OCI-LY3 (cell line): ENCODE measurements around the gene AMPD2.

Source experiments
- H2AFZ ChIP-seq: fragments of 200-600, 300-600 bp; shearing (Covaris generic); 2 replicates; pipeline ENCODE4 v1.6.0; 2014; ENCODE audit warnings: antibody characterized with exemption, low read depth, low read length
- H3K27ac ChIP-seq: fragments of 200-600, 300-600 bp; sonication (generic); 2 replicates; pipeline ENCODE4 v1.5.1; 2014; ENCODE audit warnings: mild to moderate bottlenecking, low read length, moderate library complexity, mixed read lengths
- H3K27me3 ChIP-seq: fragments of 200-600, 300-600 bp; sonication (generic); 2 replicates; pipeline ENCODE4 v1.6.1; 2014; ENCODE audit warnings: low read depth, low read length, mixed read lengths
- H3K36me3 ChIP-seq: fragments of 200-600, 300-600 bp; sonication (generic); replicated peaks from 2 replicates; pipeline ENCODE3; 2014; ENCODE audit warnings: low read depth, low read length, mixed read lengths
- H3K4me1 ChIP-seq: fragments of 300-600, 200-600 bp; sonication (generic); 2 replicates; pipeline ENCODE4 v1.6.1; 2014; ENCODE audit warnings: low read length, mixed read lengths
- H3K4me2 ChIP-seq: fragments of 200-600, 300-600 bp; sonication (generic); 2 replicates; pipeline ENCODE4 v1.6.1; 2014; ENCODE audit warnings: low read length, mixed read lengths
- H3K4me3 ChIP-seq: fragments of 300-600, 200-600 bp; sonication (generic); 2 replicates; pipeline ENCODE4 v1.5.1; 2014; ENCODE audit warnings: antibody characterized with exemption, mild to moderate bottlenecking, low read length, moderate library complexity
- H3K79me2 ChIP-seq: fragments of 300-600, 200-600 bp; shearing (Covaris generic); 2 replicates; pipeline ENCODE4 v1.6.1; 2014; ENCODE audit warnings: mild to moderate bottlenecking, low read length, mixed read lengths
- H3K9ac ChIP-seq: fragments of 300-600, 200-600 bp; shearing (Covaris generic); 2 replicates; pipeline ENCODE4 v1.6.0; 2014; ENCODE audit warnings: mild to moderate bottlenecking, low read length, moderate library complexity
- H3K9me3 ChIP-seq: fragments of 200-600, 300-600 bp; shearing (Covaris generic); 2 replicates; pipeline ENCODE4 v1.6.1; 2014; ENCODE audit warnings: low read length, mixed read lengths; ENCODE audit not compliant: insufficient read depth
- H4K20me1 ChIP-seq: fragments of 200-600, 300-600 bp; sonication (generic); 2 replicates; pipeline ENCODE4 v1.6.1; 2016; ENCODE audit warnings: low read length, mixed read lengths; ENCODE audit not compliant: insufficient read depth
- CTCF ChIP-seq: fragments of 200-600, 300-600 bp; sonication (generic); IDR thresholded peaks from 2 replicates; pipeline ENCODE4 v1.5.1; 2014; ENCODE audit warnings: antibody characterized with exemption, low read length, low read depth
- EZH2phosphoT487 ChIP-seq: fragments of 200-600 bp; shearing (Covaris generic); IDR thresholded peaks from 2 replicates; pipeline ENCODE4 v1.6.1; 2018; ENCODE audit warnings: antibody characterized with exemption, mixed run types, low read depth

The AMPD2 gene

GRCh38 chr1:109661391-109661790 is 41.8 kb downstream of the AMPD2 start:
- H3K9ac ChIP-seq, result no peak overlapping the region
- peaks cover 10% of the 10 kb centered on the region for H3K4me1 ChIP-seq
- H3K27ac ChIP-seq, result no peak overlapping the region
- no peak overlapping the region for H3K4me2 ChIP-seq
- no peaks in the 10 kb centered on the region for H4K20me1 ChIP-seq
- no peaks in the 10 kb centered on the region for H3K27me3 ChIP-seq
- H3K9me3 ChIP-seq, result no peaks in the 10 kb centered on the region
- no peak overlapping the region for H2AFZ ChIP-seq
- H3K4me3 ChIP-seq, result no peak overlapping the region
- H3K36me3 ChIP-seq, result no peaks in the 10 kb centered on the region
- TF ChIP-seq CTCF (no peak), EZH2phosphoT487 (no peak)
- H3K79me2 ChIP-seq, result no peaks in the 10 kb centered on the region

GRCh38 chr1:109664671-109665070 is 45.0 kb downstream of the AMPD2 start:
- Histone ChIP-seq H3K4me1 (peaks cover 15% of the 10 kb centered on the region), H3K27me3 (no peaks in the 10 kb centered on the region), H3K27ac (no peak overlapping the region), H3K9ac (no peak overlapping the region), H3K9me3 (no peaks in the 10 kb centered on the region), H4K20me1 (no peaks in the 10 kb centered on the region), H3K4me3 (no peak overlapping the region), H3K4me2 (no peak overlapping the region), H2AFZ (no peak overlapping the region), H3K36me3 (no peaks in the 10 kb centered on the region), H3K79me2 (no peaks in the 10 kb centered on the region)
- TF ChIP-seq EZH2phosphoT487, result no peak

- TF ChIP-seq CTCF, result no peak
- TF ChIP-seq EZH2phosphoT487, result no peak
- peak within 1 kb of the TSS; percentile 81 for H3K4me3 ChIP-seq
- H3K9me3 ChIP-seq, result no peaks in the 10 kb centered on the region
- H3K36me3 ChIP-seq, result no peaks in the 10 kb centered on the region
- no peaks in the 10 kb centered on the region for H3K27me3 ChIP-seq
- peaks cover 15% of the 10 kb centered on the region for H3K4me1 ChIP-seq
- no peaks in the 10 kb centered on the region for H3K79me2 ChIP-seq
- peak within 1 kb of the TSS; percentile 54 for H3K9ac ChIP-seq
- peak within 1 kb of the TSS; percentile 86 for H2AFZ ChIP-seq
- peak within 1 kb of the TSS; percentile 96 for H3K4me2 ChIP-seq
- H4K20me1 ChIP-seq, result no peaks in the 10 kb centered on the region
- no peak within 1 kb of the TSS for H3K27ac ChIP-seq
These were observed 48.0 kb downstream of the AMPD2 start, which contains the start of gene GSTM2 for GRCh38 chr1:109667452-109668122. TSS of gene GSTM2 (plus strand) at chr1:109668057. CDS start at chr1:109668116, 59 bp downstream.

GRCh38 chr1:109668123-109668775 is 48.6 kb downstream of the AMPD2 start:
- Histone ChIP-seq H3K4me3 (peak overlapping the region; percentile 81), H3K4me1 (peaks cover 15% of the 10 kb centered on the region), H3K36me3 (no peaks in the 10 kb centered on the region), H3K4me2 (peak overlapping the region; percentile 96), H2AFZ (peak overlapping the region; percentile 86; the same call in 1 of the 2 replicates), H4K20me1 (no peaks in the 10 kb centered on the region), H3K9me3 (no peaks in the 10 kb centered on the region), H3K27me3 (no peaks in the 10 kb centered on the region), H3K9ac (peak overlapping the region; percentile 54), H3K79me2 (no peaks in the 10 kb centered on the region), H3K27ac (no peak overlapping the region)
- TF ChIP-seq CTCF (no peak), EZH2phosphoT487 (no peak)
